ENCODE measurements around the gene B3GNT9. TPM values are rescaled to one million over a fixed set of nuclear protein-coding genes. Genes with fewer than 3 reads are reported as not detected.

Gene B3GNT9
- total RNA-seq, 1 experiment from 2014 or later: 2.3 TPM

DNA sequence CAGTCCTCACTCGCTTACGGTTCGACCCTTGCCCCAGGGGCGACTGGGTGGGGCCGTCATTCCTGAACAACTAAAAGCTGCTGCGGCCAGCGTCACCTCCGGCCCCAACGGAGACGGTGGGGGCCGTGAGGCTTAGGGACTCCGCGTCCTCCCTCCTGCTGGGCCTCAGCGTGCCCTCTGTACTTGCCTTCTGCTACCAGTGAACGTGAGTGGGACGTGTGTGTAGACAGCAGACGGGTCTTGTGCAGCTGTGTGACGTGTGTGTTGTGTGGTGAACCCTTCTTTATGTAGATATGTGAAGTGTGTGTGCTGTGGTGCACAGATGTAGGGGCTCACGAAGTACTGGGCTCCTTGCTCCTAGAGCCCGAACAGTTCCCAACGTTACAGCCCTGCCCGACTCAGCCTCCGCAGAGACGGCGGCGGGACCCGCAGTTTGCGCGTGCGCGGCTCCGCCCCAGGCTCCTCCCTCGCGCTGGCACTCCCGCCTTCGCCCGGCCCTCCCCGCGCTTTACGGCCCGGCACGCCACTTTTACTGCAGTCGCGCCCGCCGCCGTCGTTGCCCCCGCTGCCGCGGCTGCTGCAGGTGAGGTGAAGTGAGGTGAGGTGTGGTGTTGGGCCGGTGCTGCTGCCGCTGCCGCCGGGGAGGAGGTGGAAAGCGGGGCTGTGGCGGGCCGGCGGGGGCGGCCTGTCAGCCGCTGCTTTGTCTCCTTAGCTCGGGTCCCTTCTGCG, 41.2 kb downstream of the B3GNT9 start, which contains the start of gene PHAF1:
TSS of gene PHAF1 (plus strand) at position 535 of the 729 bp plus-strand sequence. CDS start 235 bp downstream, outside the sequence.
- peaks cover 46% of the 10 kb centered on the region for H3K79me2 ChIP-seq (ENCODE audit: low read length)
- no peaks in the 10 kb centered on the region for H3F3A ChIP-seq (ENCODE audit: low read length, unreplicated experiment)
- H3K4me3 ChIP-seq (ENCODE audit: low read length): peak within 1 kb of the TSS; percentile 95
- TF ChIP-seq, protein P1, sequence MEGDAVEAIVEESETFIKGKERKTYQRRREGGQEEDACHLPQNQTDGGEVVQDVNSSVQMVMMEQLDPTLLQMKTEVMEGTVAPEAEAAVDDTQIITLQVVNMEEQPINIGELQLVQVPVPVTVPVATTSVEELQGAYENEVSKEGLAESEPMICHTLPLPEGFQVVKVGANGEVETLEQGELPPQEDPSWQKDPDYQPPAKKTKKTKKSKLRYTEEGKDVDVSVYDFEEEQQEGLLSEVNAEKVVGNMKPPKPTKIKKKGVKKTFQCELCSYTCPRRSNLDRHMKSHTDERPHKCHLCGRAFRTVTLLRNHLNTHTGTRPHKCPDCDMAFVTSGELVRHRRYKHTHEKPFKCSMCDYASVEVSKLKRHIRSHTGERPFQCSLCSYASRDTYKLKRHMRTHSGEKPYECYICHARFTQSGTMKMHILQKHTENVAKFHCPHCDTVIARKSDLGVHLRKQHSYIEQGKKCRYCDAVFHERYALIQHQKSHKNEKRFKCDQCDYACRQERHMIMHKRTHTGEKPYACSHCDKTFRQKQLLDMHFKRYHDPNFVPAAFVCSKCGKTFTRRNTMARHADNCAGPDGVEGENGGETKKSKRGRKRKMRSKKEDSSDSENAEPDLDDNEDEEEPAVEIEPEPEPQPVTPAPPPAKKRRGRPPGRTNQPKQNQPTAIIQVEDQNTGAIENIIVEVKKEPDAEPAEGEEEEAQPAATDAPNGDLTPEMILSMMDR (conservative IDR thresholded peaks at IDR 0.05; ENCODE audit: low read depth, low read length): no peak
- TF ChIP-seq EZH2phosphoT487 (IDR thresholded peaks at IDR 0.05; ENCODE audit: borderline replicate concordance, low read length) (no peak), EZH2 (IDR thresholded peaks at IDR 0.05; ENCODE audit: low read length, unreplicated experiment) (no peak)
- no peaks in the 10 kb centered on the region for H3K27me3 ChIP-seq (ENCODE audit: low read length)
- intact Hi-C loops (cut with micrococcal nuclease): no loop called here
- H3K9me2 ChIP-seq (replicated peaks; ENCODE audit: low read length): no peaks in the 10 kb centered on the region
- CTCF ChIA-PET: no interaction called here
- POLR2A ChIA-PET (ENCODE audit: unreplicated experiment): no interaction called here
- no peaks in the 10 kb centered on the region for H3K9me3 ChIP-seq (ENCODE audit: low read length)
- peak within 1 kb of the TSS; percentile 14; the same call in 1 of the 2 replicates for H3K27ac ChIP-seq (ENCODE audit: low read length)
- H3K4me1 ChIP-seq (ENCODE audit: insufficient read depth, low read length): peaks cover 30% of the 10 kb centered on the region
- TSS peak; percentile 53 for BruUV-seq (replicated peaks)
- H3K4me2 ChIP-seq (ENCODE audit: low read length): peak within 1 kb of the TSS; percentile 91
- 0 out of 2 replicates have a peak, but pooled peaks cover 3% of the 10 kb centered on the region for H4K20me1 ChIP-seq (ENCODE audit: low read length)
- ATAC-seq (peak; percentile 85), DNase-seq (peak; percentile 86)
- no peaks in the 10 kb centered on the region for H3K36me3 ChIP-seq (ENCODE audit: low read depth, low read length)
- peak within 1 kb of the TSS; percentile 94 for H2AFZ ChIP-seq (ENCODE audit: low read length)
- H3K9ac ChIP-seq (ENCODE audit: low read length): peak within 1 kb of the TSS; percentile 75

DNA sequence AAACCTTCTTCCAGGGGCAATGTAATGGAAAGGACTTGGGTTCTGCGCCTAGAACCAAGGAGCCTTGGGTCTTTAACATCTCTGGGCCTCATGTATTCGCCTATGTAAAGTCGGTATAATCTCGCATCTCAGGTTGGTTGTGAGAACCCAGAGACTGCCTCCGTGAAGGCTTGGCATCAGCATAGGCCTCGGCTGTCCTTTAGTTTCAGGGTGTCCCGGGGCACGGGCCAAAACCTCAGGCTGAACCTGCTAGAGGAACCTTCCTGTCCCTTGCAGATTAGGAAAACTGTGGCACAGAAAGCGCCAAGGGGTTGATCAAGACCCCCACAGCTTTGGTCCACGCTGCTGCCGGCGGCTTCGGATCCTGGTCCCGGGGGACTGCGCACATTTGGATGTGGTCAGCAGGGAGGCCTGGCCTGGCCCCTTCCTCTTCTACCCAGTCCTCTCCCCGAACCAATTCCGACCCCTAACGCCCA, 41.8 kb downstream of the B3GNT9 start:
- ChIA-PET POLR2A (ENCODE audit: unreplicated experiment) (no interaction called here), CTCF (no interaction called here)
- H3K4me2 ChIP-seq (ENCODE audit: low read length): peak overlapping the region; percentile 91
- DNase-seq (no peak), ATAC-seq (no peak)
- H3K27ac ChIP-seq (ENCODE audit: low read length): no peak overlapping the region
- peaks cover 41% of the 10 kb centered on the region for H3K79me2 ChIP-seq (ENCODE audit: low read length)
- no peaks in the 10 kb centered on the region for H3K27me3 ChIP-seq (ENCODE audit: low read length)
- H3K4me3 ChIP-seq (ENCODE audit: low read length): peak overlapping the region; percentile 95
- H3K9ac ChIP-seq (ENCODE audit: low read length): peak overlapping the region; percentile 75; the same call in 1 of the 2 replicates
- H3K36me3 ChIP-seq (ENCODE audit: low read depth, low read length): no peaks in the 10 kb centered on the region
- no TSS peak for BruUV-seq (replicated peaks)
- intact Hi-C loops (cut with micrococcal nuclease): no loop called here
- H3K4me1 ChIP-seq (ENCODE audit: insufficient read depth, low read length): peaks cover 27% of the 10 kb centered on the region
- peak overlapping the region; percentile 94 for H2AFZ ChIP-seq (ENCODE audit: low read length)
- H3K9me2 ChIP-seq (replicated peaks; ENCODE audit: low read length): no peaks in the 10 kb centered on the region
- no peaks in the 10 kb centered on the region for H3F3A ChIP-seq (ENCODE audit: low read length, unreplicated experiment)
- H4K20me1 ChIP-seq (ENCODE audit: low read length): no peaks in the 10 kb centered on the region
- no peaks in the 10 kb centered on the region for H3K9me3 ChIP-seq (ENCODE audit: low read length)
- TF ChIP-seq, protein P1 (conservative IDR thresholded peaks at IDR 0.05; ENCODE audit: low read depth, low read length): no peak
- TF ChIP-seq EZH2phosphoT487 (IDR thresholded peaks at IDR 0.05; ENCODE audit: borderline replicate concordance, low read length): no peak

GRCh38 chr16:67108489-67108888, 42.3 kb downstream of the B3GNT9 start:
- CTCF ChIA-PET: no interaction called here

More at GRCh38 chr16:67108489-67108888, 42.3 kb downstream of the B3GNT9 start:
- peaks cover 36% of the 10 kb centered on the region for H3K79me2 ChIP-seq (ENCODE audit: low read length)
- ATAC-seq: no peak
- no peaks in the 10 kb centered on the region for H3F3A ChIP-seq (ENCODE audit: low read length, unreplicated experiment)
- H3K27ac ChIP-seq (ENCODE audit: low read length): no peak overlapping the region
- H2AFZ ChIP-seq (ENCODE audit: low read length): no peak overlapping the region
- H3K4me1 ChIP-seq (ENCODE audit: insufficient read depth, low read length): peaks cover 24% of the 10 kb centered on the region
- H3K27me3 ChIP-seq (ENCODE audit: low read length): no peaks in the 10 kb centered on the region
- no TSS peak for BruUV-seq (replicated peaks)
- H3K9ac ChIP-seq (ENCODE audit: low read length): no peak overlapping the region
- TF ChIP-seq, protein P1 (conservative IDR thresholded peaks at IDR 0.05; ENCODE audit: low read depth, low read length): no peak
- no peak for TF ChIP-seq EZH2 (IDR thresholded peaks at IDR 0.05; ENCODE audit: low read length, unreplicated experiment)
- H3K9me2 ChIP-seq (replicated peaks; ENCODE audit: low read length): no peaks in the 10 kb centered on the region
- DNase-seq: no peak
- H3K4me3 ChIP-seq (ENCODE audit: low read length): no peak overlapping the region
- intact Hi-C loops (cut with micrococcal nuclease): no loop called here
- H3K4me2 ChIP-seq (ENCODE audit: low read length): no peak overlapping the region
- no peaks in the 10 kb centered on the region for H4K20me1 ChIP-seq (ENCODE audit: low read length)
- no peaks in the 10 kb centered on the region for H3K9me3 ChIP-seq (ENCODE audit: low read length)
- POLR2A ChIA-PET (ENCODE audit: unreplicated experiment): no interaction called here
- H3K36me3 ChIP-seq (ENCODE audit: low read depth, low read length): no peaks in the 10 kb centered on the region
